Stimulated activated CD4-positive, alpha-beta T cell treated with anti-CD3 and anti-CD28 coated beads, Interleukin-4, amount 100 ng/mL, for 4 hours (primary cell): ENCODE results near the gene MST1.

Experiments used
- DNase-seq, 2 experiments: peaks; one replicate each; pipeline ENCODE4 v3.0.0-alpha.2; 2020

Gene MST1

GRCh38 chr3:49654955-49655556, 34.2 kb downstream of the MST1 start:
- DNase-seq, result no peak

- no peak for DNase-seq
These were observed 35.0 kb downstream of the MST1 start for GRCh38 chr3:49654176-49654825.

- no peak for DNase-seq
These were observed 35.7 kb downstream of the MST1 start for GRCh38 chr3:49653621-49654020.

GRCh38 chr3:49652903-49653415, 36.3 kb downstream of the MST1 start:
- no peak for DNase-seq

- no peak for DNase-seq
These were observed 36.9 kb downstream of the MST1 start for GRCh38 chr3:49652218-49652902.

GRCh38 chr3:49650637-49651036, 38.6 kb downstream of the MST1 start:
- no peak for DNase-seq

- no peak for DNase-seq
These were observed 39.1 kb downstream of the MST1 start for GRCh38 chr3:49650177-49650576.

- DNase-seq, result no peak
These were observed 39.7 kb downstream of the MST1 start for GRCh38 chr3:49649576-49649975.

GRCh38 chr3:49648354-49649019, 40.8 kb downstream of the MST1 start:
- DNase-seq, result no peak

- no peak for DNase-seq
These were observed 41.5 kb downstream of the MST1 start for GRCh38 chr3:49647741-49648140.

GRCh38 chr3:49646236-49646635, 43.0 kb downstream of the MST1 start:
- DNase-seq, result no peak

GRCh38 chr3:49644684-49645083, 44.6 kb downstream of the MST1 start:
- DNase-seq, result no peak

- DNase-seq, result no peak
These were observed 46.5 kb downstream of the MST1 start for GRCh38 chr3:49642708-49643145.

- DNase-seq, result no peak
These were observed 47.2 kb downstream of the MST1 start for GRCh38 chr3:49641921-49642707.

- DNase-seq, result no peak
These were observed 48.0 kb downstream of the MST1 start for GRCh38 chr3:49641292-49641691.

GRCh38 chr3:49639551-49639950, 49.7 kb downstream of the MST1 start:
- no peak for DNase-seq

- DNase-seq, result no peak
These were observed 50.8 kb downstream of the MST1 start for GRCh38 chr3:49638445-49638844.

- DNase-seq, result no peak
These were observed 52.2 kb downstream of the MST1 start for GRCh38 chr3:49636883-49637609.

GRCh38 chr3:49634736-49635135, 54.5 kb downstream of the MST1 start:
- no peak for DNase-seq
